OCI-LY3 (cell line): Measurements from ENCODE around the gene GSE1.

Experiments
- CTCF ChIP-seq: fragments of 200-600, 300-600 bp; sonication (generic); IDR thresholded peaks from 2 replicates; pipeline ENCODE4 v1.5.1; 2014; ENCODE audit warnings: antibody characterized with exemption, low read length, low read depth
- EZH2phosphoT487 ChIP-seq: fragments of 200-600 bp; shearing (Covaris generic); IDR thresholded peaks from 2 replicates; pipeline ENCODE4 v1.6.1; 2018; ENCODE audit warnings: antibody characterized with exemption, mixed run types, low read depth

- TF ChIP-seq CTCF (no peak), EZH2phosphoT487 (no peak)
Measured at GRCh38 chr16:85689285-85689949, 76.3 kb downstream of the GSE1 start.
